ENCODE results near the gene NDUFS7. TPM values are rescaled to one million over a fixed set of nuclear protein-coding genes. Genes with fewer than 3 reads are reported as not detected.

Gene NDUFS7
- total and polyA plus RNA-seq, 9 of the 15 experiments (the other 6 are each of a cell fraction or from before 2014, with no cell fraction given), result 6.0 to 271 (median 60.6) TPM

DNA sequence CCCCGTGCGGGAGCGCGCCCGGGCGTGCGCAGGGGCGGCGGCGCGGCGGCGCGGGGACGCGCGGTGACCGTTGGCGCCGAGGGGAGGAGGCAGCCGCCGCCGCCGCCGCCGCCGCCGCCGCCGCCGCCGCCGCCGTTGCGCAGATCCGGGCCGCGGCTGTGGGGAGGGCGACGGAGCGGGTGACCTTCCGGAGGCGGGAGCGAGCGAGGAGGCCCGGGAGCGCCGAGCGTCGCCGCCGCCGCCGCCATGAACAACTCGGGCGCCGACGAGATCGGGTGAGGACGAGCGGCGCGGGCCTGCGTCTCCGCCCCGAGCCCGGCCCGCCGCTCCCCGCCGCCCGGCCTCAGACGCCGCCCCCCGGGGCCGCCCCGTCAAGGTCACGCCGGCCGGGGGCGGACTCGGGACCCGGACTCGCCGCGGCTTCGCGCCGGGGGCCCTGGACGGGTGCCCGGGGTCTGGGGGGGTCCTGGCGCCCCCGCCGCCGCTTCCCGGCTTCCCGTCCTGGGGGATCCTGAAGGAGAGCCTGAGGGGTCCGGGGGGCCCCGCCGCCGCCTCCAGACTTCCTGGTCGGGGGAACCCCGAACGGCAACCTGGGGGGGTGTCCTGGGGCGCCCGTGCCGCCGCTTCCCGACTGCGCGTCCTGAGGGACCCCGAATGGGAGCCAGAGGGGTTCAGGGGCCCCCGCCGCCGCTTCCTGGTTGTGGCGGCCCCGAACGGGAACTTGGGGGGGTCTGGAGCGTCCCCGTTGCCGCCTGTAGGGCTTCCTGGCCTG lies 24.0 kb downstream of the NDUFS7 start, which contains the start of gene DAZAP1 (continued):
- TF ChIP-seq CCNT2 (IDR thresholded peaks at IDR 0.05; ENCODE audit: borderline replicate concordance, extremely low read depth, insufficient read length, low read depth, low read length) (peak; percentile 24), PHF8 (IDR thresholded peaks at IDR 0.05; ENCODE audit: borderline replicate concordance, low read length) (peak; percentile 31; the same call in 1 of the 2 replicates), GATAD2A (IDR thresholded peaks at IDR 0.05) (no peak), POLR2G (IDR thresholded peaks at IDR 0.05; ENCODE audit: low read depth, low read length) (peak; percentile 70), CREB3 (tag; conservative IDR thresholded peaks at IDR 0.05; ENCODE audit: low read depth) (no peak), JUN (IDR thresholded peaks at IDR 0.05; ENCODE audit: borderline replicate concordance, low read depth, low read length) (0 out of 2 replicates have a peak, but pooled peaks have one; percentile 1), JUN (CRISPR knock-in tag; IDR thresholded peaks at IDR 0.05; ENCODE audit: borderline replicate concordance) (no peak), NR4A1 (CRISPR knock-in tag; IDR thresholded peaks at IDR 0.05) (no peak), NR4A1 (tag; IDR thresholded peaks at IDR 0.05) (0 out of 2 replicates have a peak, but pooled peaks have one; percentile 9), TAF9B (IDR thresholded peaks at IDR 0.05; ENCODE audit: partially characterized antibody) (no peak), CHD1 (IDR thresholded peaks at IDR 0.05; ENCODE audit: low read length) (peak; percentile 88), SIN3B (IDR thresholded peaks at IDR 0.05; ENCODE audit: low read depth) (peak; percentile 30; the same call in 1 of the 2 replicates), ZNF282 (CRISPR knock-in tag; IDR thresholded peaks at IDR 0.05) (no peak), ZNF3 (CRISPR knock-in tag; IDR thresholded peaks at IDR 0.05) (no peak), TGIF2 (CRISPR knock-in tag; IDR thresholded peaks at IDR 0.05) (0 out of 2 replicates have a peak, but pooled peaks have one; percentile 14)
- TF ChIP-seq, protein P1, sequence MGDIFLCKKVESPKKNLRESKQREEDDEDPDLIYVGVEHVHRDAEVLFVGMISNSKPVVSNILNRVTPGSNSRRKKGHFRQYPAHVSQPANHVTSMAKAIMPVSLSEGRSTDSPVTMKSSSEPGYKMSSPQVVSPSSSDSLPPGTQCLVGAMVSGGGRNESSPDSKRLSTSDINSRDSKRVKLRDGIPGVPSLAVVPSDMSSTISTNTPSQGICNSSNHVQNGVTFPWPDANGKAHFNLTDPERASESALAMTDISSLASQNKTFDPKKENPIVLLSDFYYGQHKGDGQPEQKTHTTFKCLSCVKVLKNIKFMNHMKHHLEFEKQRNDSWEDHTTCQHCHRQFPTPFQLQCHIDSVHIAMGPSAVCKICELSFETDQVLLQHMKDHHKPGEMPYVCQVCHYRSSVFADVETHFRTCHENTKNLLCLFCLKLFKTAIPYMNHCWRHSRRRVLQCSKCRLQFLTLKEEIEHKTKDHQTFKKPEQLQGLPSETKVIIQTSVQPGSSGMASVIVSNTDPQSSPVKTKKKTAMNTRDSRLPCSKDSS (IDR thresholded peaks at IDR 0.05; ENCODE audit: low read depth, partially characterized antibody), result no peak
- TF ChIP-seq, protein P2, sequence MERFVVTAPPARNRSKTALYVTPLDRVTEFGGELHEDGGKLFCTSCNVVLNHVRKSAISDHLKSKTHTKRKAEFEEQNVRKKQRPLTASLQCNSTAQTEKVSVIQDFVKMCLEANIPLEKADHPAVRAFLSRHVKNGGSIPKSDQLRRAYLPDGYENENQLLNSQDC (CRISPR knock-in tag; IDR thresholded peaks at IDR 0.05), result peak; percentile 69; the same call in 1 of the 2 replicates
